Smooth muscle cell (in vitro differentiated cells): Measurements from ENCODE around the gene DLG5. TPM values are rescaled to one million over a fixed set of nuclear protein-coding genes. Genes with fewer than 3 reads are reported as not detected.
A peak's percentile ranks its signal among the peaks of the same experiment; 100 is the strongest.

Experiments used
- DNase-seq: peaks from one replicate; lab custom pipeline; 2025; ENCODE audit not compliant: unreplicated experiment; lab: John Stamatoyannopoulos, UW
- H2AFZ ChIP-seq: fragments of 200-600 bp; sonication (generic); 2 replicates; pipeline ENCODE4 v1.6.0; 2016; ENCODE audit warnings: antibody characterized with exemption, low read depth, mild to moderate bottlenecking
- H3F3A ChIP-seq: fragments of 200-600 bp; sonication (generic); 2 replicates; pipeline ENCODE4 v1.6.0; 2017; ENCODE audit warnings: antibody characterized with exemption, low read depth
- H3K27ac ChIP-seq: fragments of 200-600 bp; sonication (generic); 2 replicates; pipeline ENCODE4 v1.5.1; 2016; ENCODE audit warnings: low read depth, mild to moderate bottlenecking
- H3K27me3 ChIP-seq: fragments of 200-600 bp; sonication (generic); 2 replicates; pipeline ENCODE4 v1.6.1; 2016; ENCODE audit warnings: low read depth, mild to moderate bottlenecking
- H3K36me3 ChIP-seq: fragments of 200-600 bp; sonication (generic); 2 replicates; pipeline ENCODE4 v1.5.1; 2016; ENCODE audit warnings: low read depth
- H3K4me1 ChIP-seq: fragments of 200-600 bp; sonication (generic); 2 replicates; pipeline ENCODE4 v1.5.1; 2016; ENCODE audit warnings: low read depth
- H3K4me2 ChIP-seq: fragments of 200-600 bp; sonication (generic); 2 replicates; pipeline ENCODE4 v1.6.0; 2016; ENCODE audit warnings: mild to moderate bottlenecking
- H3K4me3 ChIP-seq: fragments of 200-600 bp; sonication (generic); 2 replicates; pipeline ENCODE4 v1.5.1; 2016; ENCODE audit warnings: mild to moderate bottlenecking
- H3K79me2 ChIP-seq: fragments of 200-600 bp; sonication (generic); 2 replicates; pipeline ENCODE4 v1.6.0; 2016; ENCODE audit warnings: low read depth, mild to moderate bottlenecking
- H3K9ac ChIP-seq: fragments of 200-600 bp; sonication (generic); 2 replicates; pipeline ENCODE4 v1.6.0; 2016; ENCODE audit warnings: low read depth
- H3K9me3 ChIP-seq: fragments of 200-600 bp; sonication (generic); replicated peaks from 2 replicates; pipeline ENCODE4 v1.5.1; 2016; ENCODE audit warnings: low read depth
- H4K20me1 ChIP-seq: fragments of 200-600 bp; sonication (generic); 2 replicates; pipeline ENCODE4 v1.6.0; 2016; ENCODE audit warnings: low read depth
- WGBS: methylation state at CpG from one replicate; pipeline ENCODE4 v1.1.7; 2016; ENCODE audit warnings: low lambda C conversion rate; 5-methylcytosine and 5-hydroxymethylcytosine counted together
- polyA plus RNA-seq: library from polyadenylated mRNA; unstranded; fragments of >200 nt; fragmentation: Nextera tagmentation; extraction: Ambion mirVana; gene quantifications from 2 replicates; pipeline ENCODE4 v1.2.1, GENCODE V29; 2016
- total RNA-seq: library from RNA; depleted of rRNA; stranded (reverse); fragments of >200 nt; gene quantifications from 2 replicates; pipeline ENCODE4 v1.2.3, GENCODE V29; 2014
- TF ChIP-seq, protein P1 (sequence below): fragments of 200-600 bp; sonication (generic); IDR thresholded peaks from 2 replicates; pipeline ENCODE4 v1.5.1; 2017; ENCODE audit warnings: borderline replicate concordance, mild to moderate bottlenecking, antibody characterized with exemption; ENCODE audit not compliant: insufficient read depth, poor library complexity, severe bottlenecking

DLG5 gene
- total and polyA plus RNA-seq, 2 experiments from 2014 or later: 11.3 to 21.8 TPM

GRCh38 chr10:77819210-77820112 is 107.1 kb downstream of the DLG5 start:
- peaks cover 11% of the 10 kb centered on the region for H3K36me3 ChIP-seq
- H3K9me3 ChIP-seq: no peaks in the 10 kb centered on the region
- H3K9ac ChIP-seq: no peak overlapping the region
- H3F3A ChIP-seq: no peaks in the 10 kb centered on the region
- H3K27ac ChIP-seq: peak overlapping the region; percentile 35
- H4K20me1 ChIP-seq: no peaks in the 10 kb centered on the region
- no peak for DNase-seq
- no peaks in the 10 kb centered on the region for H3K79me2 ChIP-seq
- no peak overlapping the region for H3K4me2 ChIP-seq
- no peak overlapping the region for H3K4me3 ChIP-seq
- H3K4me1 ChIP-seq: no peaks in the 10 kb centered on the region
- no peak overlapping the region for H2AFZ ChIP-seq
- H3K27me3 ChIP-seq: no peaks in the 10 kb centered on the region
- WGBS: 89% methylated on average over 20 of the region's 20 CpGs
- TF ChIP-seq, protein P1, sequence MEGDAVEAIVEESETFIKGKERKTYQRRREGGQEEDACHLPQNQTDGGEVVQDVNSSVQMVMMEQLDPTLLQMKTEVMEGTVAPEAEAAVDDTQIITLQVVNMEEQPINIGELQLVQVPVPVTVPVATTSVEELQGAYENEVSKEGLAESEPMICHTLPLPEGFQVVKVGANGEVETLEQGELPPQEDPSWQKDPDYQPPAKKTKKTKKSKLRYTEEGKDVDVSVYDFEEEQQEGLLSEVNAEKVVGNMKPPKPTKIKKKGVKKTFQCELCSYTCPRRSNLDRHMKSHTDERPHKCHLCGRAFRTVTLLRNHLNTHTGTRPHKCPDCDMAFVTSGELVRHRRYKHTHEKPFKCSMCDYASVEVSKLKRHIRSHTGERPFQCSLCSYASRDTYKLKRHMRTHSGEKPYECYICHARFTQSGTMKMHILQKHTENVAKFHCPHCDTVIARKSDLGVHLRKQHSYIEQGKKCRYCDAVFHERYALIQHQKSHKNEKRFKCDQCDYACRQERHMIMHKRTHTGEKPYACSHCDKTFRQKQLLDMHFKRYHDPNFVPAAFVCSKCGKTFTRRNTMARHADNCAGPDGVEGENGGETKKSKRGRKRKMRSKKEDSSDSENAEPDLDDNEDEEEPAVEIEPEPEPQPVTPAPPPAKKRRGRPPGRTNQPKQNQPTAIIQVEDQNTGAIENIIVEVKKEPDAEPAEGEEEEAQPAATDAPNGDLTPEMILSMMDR: no peak

DNA sequence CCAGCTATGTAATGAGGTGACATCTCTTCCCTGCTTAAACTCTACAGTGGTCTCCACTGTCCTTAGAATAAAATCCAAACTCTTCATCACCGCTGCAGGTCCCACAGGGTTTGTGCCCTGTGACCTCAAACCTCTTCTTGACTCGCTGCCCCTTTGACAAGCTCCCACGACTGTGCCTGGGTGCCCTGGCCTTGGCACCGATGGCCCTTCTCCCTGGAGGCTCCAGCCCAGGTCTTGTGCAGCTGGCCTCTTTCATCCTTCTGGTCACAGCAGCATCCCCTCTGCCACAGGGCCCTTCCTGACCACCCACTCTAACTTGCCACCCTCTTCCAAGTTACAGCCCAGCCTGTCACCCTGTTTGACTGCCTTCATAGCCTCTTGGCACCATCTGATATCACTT is 108.2 kb downstream of the DLG5 start:
- Histone ChIP-seq H3K79me2 (no peaks in the 10 kb centered on the region), H3K4me3 (no peak overlapping the region), H3F3A (no peaks in the 10 kb centered on the region), H3K4me1 (no peaks in the 10 kb centered on the region), H4K20me1 (no peaks in the 10 kb centered on the region), H3K9ac (no peak overlapping the region), H3K9me3 (no peaks in the 10 kb centered on the region), H2AFZ (no peak overlapping the region), H3K4me2 (no peak overlapping the region), H3K27me3 (no peaks in the 10 kb centered on the region), H3K27ac (no peak overlapping the region), H3K36me3 (peaks cover 11% of the 10 kb centered on the region)
- WGBS: 89% methylated on average over 4 of the region's 4 CpGs
- TF ChIP-seq, protein P1: no peak
- DNase-seq: no peak

- no peaks in the 10 kb centered on the region for H3K27me3 ChIP-seq
These were observed 109.0 kb downstream of the DLG5 start for GRCh38 chr10:77817541-77817940.

More at GRCh38 chr10:77817541-77817940, 109.0 kb downstream of the DLG5 start:
- no peak overlapping the region for H2AFZ ChIP-seq
- no peaks in the 10 kb centered on the region for H3K4me1 ChIP-seq
- H3K4me2 ChIP-seq: no peak overlapping the region
- TF ChIP-seq, protein P1: no peak
- peaks cover 11% of the 10 kb centered on the region for H3K36me3 ChIP-seq
- no peak overlapping the region for H3K4me3 ChIP-seq
- no peaks in the 10 kb centered on the region for H3K9me3 ChIP-seq
- no peaks in the 10 kb centered on the region for H3K79me2 ChIP-seq
- no peak overlapping the region for H3K27ac ChIP-seq
- H3K9ac ChIP-seq: no peak overlapping the region
- no peaks in the 10 kb centered on the region for H4K20me1 ChIP-seq
- WGBS: 96% methylated on average over 11 of the region's 11 CpGs
- no peaks in the 10 kb centered on the region for H3F3A ChIP-seq
- DNase-seq: no peak
